Lower leg skin (tissue), 4 donors: Measurements from ENCODE around the gene RAB26. TPM values are rescaled to one million over a fixed set of nuclear protein-coding genes. Genes with fewer than 3 reads are reported as not detected.

Experiments used
- DNase-seq, 2 donors: peaks; one replicate each; pipeline ENCODE4 v3.0.0-alpha.2; 2019; ENCODE audit warnings: low spot score in 2 of 2
- H3K4me3 ChIP-seq: fragments of 200-600 bp; sonication (generic); 2 replicates; pipeline ENCODE4 v1.5.1; 2017; ENCODE audit warnings: mild to moderate bottlenecking, low read depth; ENCODE audit not compliant: poor library complexity, severe bottlenecking
- POLR2A ChIP-seq, 2 donors: fragments of 450-650 bp; IDR thresholded peaks; one replicate each; pipeline ENCODE4 v1.6.1; 2016 to 2017; ENCODE audit warnings: antibody characterized with exemption in 2 of 2, mild to moderate bottlenecking in 1 of 2, moderate library complexity in 1 of 2
- WGBS, 2 donors: methylation state at CpG; one replicate each; pipeline ENCODE4 v1.1.5; 2018; 5-methylcytosine and 5-hydroxymethylcytosine counted together
- intact Hi-C: fragments of 100-400 bp; cut with DNase I; formaldehyde crosslinking; loops from one replicate; pipeline ENCODE4 v1.15.0; 2023; ENCODE audit warnings: low total_unique reads
- total RNA-seq, 4 donors: library from RNA; depleted of rRNA; stranded (reverse); fragments of >200 nt; gene quantifications; one replicate each; pipeline ENCODE4 v1.1.0, GENCODE V29; 2016
- TF ChIP-seq, protein P1 (sequence below), 3 donors: fragments of 450-650 bp; IDR thresholded peaks; one replicate each; pipeline ENCODE4 v1.5.1; 2016; ENCODE audit warnings: antibody characterized with exemption in 3 of 3, mild to moderate bottlenecking in 3 of 3, moderate library complexity in 2 of 3

The RAB26 gene
- total RNA-seq, 4 donors from 2014 or later = 1.6 to 2.9 (median 2.0) TPM; not detected in 1

- no peak for DNase-seq
- TF ChIP-seq, protein P1, sequence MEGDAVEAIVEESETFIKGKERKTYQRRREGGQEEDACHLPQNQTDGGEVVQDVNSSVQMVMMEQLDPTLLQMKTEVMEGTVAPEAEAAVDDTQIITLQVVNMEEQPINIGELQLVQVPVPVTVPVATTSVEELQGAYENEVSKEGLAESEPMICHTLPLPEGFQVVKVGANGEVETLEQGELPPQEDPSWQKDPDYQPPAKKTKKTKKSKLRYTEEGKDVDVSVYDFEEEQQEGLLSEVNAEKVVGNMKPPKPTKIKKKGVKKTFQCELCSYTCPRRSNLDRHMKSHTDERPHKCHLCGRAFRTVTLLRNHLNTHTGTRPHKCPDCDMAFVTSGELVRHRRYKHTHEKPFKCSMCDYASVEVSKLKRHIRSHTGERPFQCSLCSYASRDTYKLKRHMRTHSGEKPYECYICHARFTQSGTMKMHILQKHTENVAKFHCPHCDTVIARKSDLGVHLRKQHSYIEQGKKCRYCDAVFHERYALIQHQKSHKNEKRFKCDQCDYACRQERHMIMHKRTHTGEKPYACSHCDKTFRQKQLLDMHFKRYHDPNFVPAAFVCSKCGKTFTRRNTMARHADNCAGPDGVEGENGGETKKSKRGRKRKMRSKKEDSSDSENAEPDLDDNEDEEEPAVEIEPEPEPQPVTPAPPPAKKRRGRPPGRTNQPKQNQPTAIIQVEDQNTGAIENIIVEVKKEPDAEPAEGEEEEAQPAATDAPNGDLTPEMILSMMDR (IDR thresholded peaks at IDR 0.05) = peak in 1 of 3 donors; percentile 54
- TF ChIP-seq POLR2A (IDR thresholded peaks at IDR 0.05) = no peak
- WGBS, 2 donors = 72 to 73% methylated on average over 27 of the region's 27 CpGs
- no peak overlapping the region for H3K4me3 ChIP-seq
- intact Hi-C loops = no loop called here
These were observed 9.2 kb downstream of the RAB26 start for GRCh38 chr16:2157480-2158261.

GRCh38 chr16:2158262-2158638 lies 9.8 kb downstream of the RAB26 start:
- H3K4me3 ChIP-seq = no peak overlapping the region
- no peak for TF ChIP-seq POLR2A (IDR thresholded peaks at IDR 0.05)
- TF ChIP-seq, protein P1 (IDR thresholded peaks at IDR 0.05) = no peak
- intact Hi-C loops = no loop called here
- WGBS, 2 donors = 85 to 93% methylated on average over 15 of the region's 15 CpGs
- DNase-seq = no peak

DNA sequence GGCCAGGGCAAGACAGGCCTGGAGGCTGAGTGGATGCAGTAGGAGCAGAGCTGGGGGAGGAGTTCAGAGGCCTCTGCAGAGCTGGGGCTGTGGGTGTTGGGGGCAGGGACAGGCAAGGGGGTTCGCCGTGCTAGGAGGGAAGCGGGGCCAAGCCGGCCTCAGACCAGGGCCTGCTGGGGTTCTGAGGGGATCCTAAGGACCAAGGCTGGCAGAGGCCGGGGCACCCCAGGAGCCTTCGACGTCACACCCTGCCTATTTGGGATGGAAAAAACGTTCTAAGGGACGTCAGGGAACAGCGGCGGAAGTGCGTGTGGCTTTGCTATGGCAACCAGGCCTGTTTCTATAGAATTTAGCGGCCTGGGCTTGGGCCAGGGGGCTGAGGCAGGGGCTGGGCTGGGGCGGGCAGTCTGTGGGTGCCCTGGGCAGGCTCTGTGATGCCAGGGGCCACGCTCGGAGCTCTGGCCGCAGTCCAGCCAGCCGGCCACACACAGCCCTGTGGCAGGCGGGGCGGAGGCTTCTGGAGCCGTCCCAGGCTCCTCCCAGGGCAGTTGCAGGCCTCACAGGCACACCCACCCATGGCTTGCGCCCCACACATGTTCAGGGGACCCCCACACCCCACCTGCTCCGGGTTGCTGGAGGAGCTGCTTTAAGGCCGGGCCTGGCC lies 10.9 kb downstream of the RAB26 start:
- H3K4me3 ChIP-seq = no peak overlapping the region
- intact Hi-C loops = no loop called here

DNA sequence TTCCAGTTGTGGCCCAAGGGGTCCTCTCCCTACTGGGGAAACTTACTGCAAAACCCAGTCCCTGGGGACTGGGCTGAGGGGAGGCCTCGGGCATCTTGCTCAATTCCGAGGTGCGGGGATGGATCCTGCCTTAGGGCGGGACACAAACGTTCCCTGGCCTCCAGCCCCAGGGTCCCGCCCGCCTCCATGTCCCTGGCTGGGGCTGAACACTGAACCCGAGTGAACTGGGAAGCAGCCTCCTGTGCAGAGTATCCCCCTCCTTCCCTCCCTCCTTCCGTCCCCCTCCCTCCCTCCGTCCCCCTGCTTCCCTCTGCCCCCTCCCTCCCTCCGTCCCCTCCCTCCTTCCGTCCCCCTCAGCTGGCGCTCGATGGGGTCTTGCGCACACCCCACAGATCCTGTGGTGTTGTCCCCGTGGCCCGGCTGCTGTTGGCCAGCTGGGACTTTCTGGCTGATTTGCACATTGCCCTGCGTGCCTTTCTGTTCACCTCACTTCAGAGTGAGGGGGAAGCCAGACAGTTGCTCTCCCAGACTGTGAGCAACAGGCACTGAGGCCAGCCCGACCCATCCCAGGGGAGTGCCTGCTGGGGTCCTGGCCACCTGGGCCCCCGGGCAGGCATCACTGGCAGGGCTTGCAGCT lies 12.6 kb downstream of the RAB26 start:
- no peak overlapping the region for H3K4me3 ChIP-seq
- intact Hi-C loops = no loop called here
- DNase-seq = peak; percentile 66 to 94
- 23 to 38% methylated on average over 18 to 19 of the region's 20 CpGs for WGBS, 2 donors
- TF ChIP-seq, protein P1 (IDR thresholded peaks at IDR 0.05) = no peak
- TF ChIP-seq POLR2A (IDR thresholded peaks at IDR 0.05) = no peak

More for the DNA sequence above, 10.9 kb downstream of the RAB26 start:
- no peak for DNase-seq
- no peak for TF ChIP-seq POLR2A (IDR thresholded peaks at IDR 0.05)
- TF ChIP-seq, protein P1 (IDR thresholded peaks at IDR 0.05) = no peak
- 38 to 46% methylated on average over 23 of the region's 24 CpGs for WGBS, 2 donors

GRCh38 chr16:2161911-2162310 lies 13.5 kb downstream of the RAB26 start:
- TF ChIP-seq, protein P1 (IDR thresholded peaks at IDR 0.05) = no peak
- no peak for TF ChIP-seq POLR2A (IDR thresholded peaks at IDR 0.05)
- 57 to 72% methylated on average over 9 to 10 of the region's 10 CpGs for WGBS, 2 donors
- intact Hi-C loops = no loop called here
- DNase-seq = no peak
- H3K4me3 ChIP-seq = no peak overlapping the region
